K562 (cell line): Measurements from ENCODE around the gene MAEL. TPM values are rescaled to one million over a fixed set of nuclear protein-coding genes. Genes with fewer than 3 reads are reported as not detected.

ENCODE experiments used
- ATAC-seq: fragments of 200-7000 bp; cut with Tn5 transposase; 3 replicates; pipeline ENCODE4 v1.9.1; 2020; ENCODE audit warnings: moderate library complexity
- BruUV-seq: library from RNA; stranded (reverse); fragments of 400-500 nt; replicated peaks from 2 replicates; lab custom pipeline; 2021; lab: Mats Ljungman, UMichigan
- CTCF ChIA-PET: fragments of 300-600 bp; formaldehyde crosslinking; extraction: SDS; loops from one replicate; lab custom pipeline; 2021; ENCODE audit warnings: low intra/inter-chr PET ratio; lab: Yijun Ruan, JAX
- POLR2A ChIA-PET: fragments of 300-600, 350-650 bp; sonication (Branson Sonifier 250); formaldehyde crosslinking; extraction: SDS; loops from one replicate; lab custom pipeline; 2021; ENCODE audit warnings: antibody characterized with exemption, inconsistent platforms; lab: Yijun Ruan, JAX
- DNase-seq, 4 experiments: peaks; one replicate each; pipeline versions ENCODE4 v3.0.0 to v3.0.0-alpha.2; 2011 to 2018; ENCODE audit warnings: low spot score in 3 of 4, mixed read lengths in 3 of 4; ENCODE audit errors: extremely low read depth in 1 of 4
- FAIRE-seq: peaks from 2 replicates; lab custom pipeline; 2011; peaks lifted over from hg19 to GRCh38; lab: Jason Lieb, UNC
- H2AFZ ChIP-seq: 2 replicates; pipeline ENCODE4 v1.6.0; 2011; ENCODE audit warnings: low read depth, low read length, control low read depth, inconsistent platforms
- H3K27ac ChIP-seq: fragments of 200-600 bp; 3 replicates; pipeline ENCODE4 v1.8.0; 2011; ENCODE audit warnings: low read depth, mild to moderate bottlenecking, control low read depth, inconsistent platforms, low read length, moderate library complexity, mixed read lengths; ENCODE audit errors: extremely low read depth
- H3K27me3 ChIP-seq, 2 experiments: fragments of 300-600 bp in 1 of 2; 2 replicates in 1 of 2; 3 replicates in 1 of 2; pipeline versions ENCODE4 v1.6.0 to v1.8.0; 2011; ENCODE audit warnings: inconsistent platforms in 2 of 2, low read length in 2 of 2, mild to moderate bottlenecking in 1 of 2, mixed read lengths in 1 of 2, moderate library complexity in 1 of 2; ENCODE audit not compliant: control insufficient read depth in 2 of 2, insufficient read depth in 2 of 2
- H3K36me3 ChIP-seq: fragments of 300-600 bp; 3 replicates; pipeline ENCODE4 v1.8.0; 2011; ENCODE audit warnings: mild to moderate bottlenecking, low read length, inconsistent platforms; ENCODE audit not compliant: control insufficient read depth, insufficient read depth
- H3K4me1 ChIP-seq, 2 experiments: fragments of 200-600 bp in 1 of 2; replicated peaks in 1 of 2; 2 replicates in 1 of 2; 3 replicates in 1 of 2; pipeline versions ENCODE4 v1.5.1 to v1.8.0; 2011; ENCODE audit warnings: inconsistent platforms in 2 of 2, low read length in 2 of 2, mild to moderate bottlenecking in 1 of 2, mixed read lengths in 1 of 2, moderate library complexity in 1 of 2; ENCODE audit not compliant: control insufficient read depth in 2 of 2, insufficient read depth in 2 of 2
- H3K4me2 ChIP-seq: 2 replicates; pipeline ENCODE4 v1.6.1; 2011; ENCODE audit warnings: low read length, control low read depth, inconsistent platforms, mixed read lengths; ENCODE audit not compliant: insufficient read depth
- H3K4me3 ChIP-seq: fragments of 200-600 bp; sonication (generic), shearing (Covaris generic); 2 replicates; pipeline ENCODE4 v1.5.1; 2016; ENCODE audit warnings: control low read depth, inconsistent platforms
- H3K79me2 ChIP-seq: fragments of 200-600 bp; 3 replicates; pipeline ENCODE4 v1.8.0; 2011; ENCODE audit warnings: low read length, inconsistent platforms; ENCODE audit not compliant: control insufficient read depth, insufficient read depth
- H3K9ac ChIP-seq, 2 experiments: 2 replicates each; pipeline versions ENCODE4 v1.6.0 to v1.6.1; 2011; ENCODE audit warnings: low read depth in 2 of 2, low read length in 2 of 2, control low read depth in 1 of 2, inconsistent platforms in 1 of 2, mild to moderate bottlenecking in 1 of 2, mixed read lengths in 1 of 2; ENCODE audit not compliant: insufficient read depth in 1 of 2
- H3K9me1 ChIP-seq: one replicate; pipeline ENCODE4 v1.6.0; 2011; ENCODE audit warnings: inconsistent platforms, mild to moderate bottlenecking, low read length, moderate library complexity; ENCODE audit not compliant: control insufficient read depth, insufficient read depth
- H3K9me3 ChIP-seq: replicated peaks from 2 replicates; pipeline ENCODE4 v1.5.1; 2011; ENCODE audit warnings: low read depth, low read length, inconsistent platforms; ENCODE audit not compliant: control insufficient read depth, insufficient read depth
- H4K20me1 ChIP-seq: replicated peaks from 2 replicates; pipeline ENCODE4 v1.6.1; 2011; ENCODE audit warnings: low read length, inconsistent platforms, mixed read lengths; ENCODE audit not compliant: control insufficient read depth, insufficient read depth
- AFF1 ChIP-seq, 2 experiments: fragments of 450-650 bp; IDR thresholded peaks; 2 replicates each; pipeline ENCODE4 v1.6.1; 2018; ENCODE audit warnings: mild to moderate bottlenecking in 2 of 2, low read depth in 1 of 2; ENCODE audit not compliant: partially characterized antibody in 2 of 2
- ARID3A ChIP-seq: IDR thresholded peaks from 2 replicates; pipeline ENCODE4 v1.6.1; 2012; ENCODE audit warnings: low read depth, low read length, improper control_type of control experiment, borderline replicate concordance
- C11orf30 ChIP-seq: fragments of 450-650 bp; IDR thresholded peaks from 2 replicates; pipeline ENCODE4 v1.6.1; 2016; ENCODE audit warnings: low read depth, mild to moderate bottlenecking
- COPS2 ChIP-seq: fragments of 450-650 bp; conservative IDR thresholded peaks from 2 replicates; pipeline ENCODE4 v1.6.1; 2016; ENCODE audit warnings: mild to moderate bottlenecking, moderate library complexity
- HMGXB4 ChIP-seq: sonication (generic); formaldehyde crosslinking; IDR thresholded peaks from 2 replicates; pipeline ENCODE4 v1.8.1; 2023; ENCODE audit warnings: mild to moderate bottlenecking, missing genetic modification reagents
- RAD21 ChIP-seq, 2 experiments: fragments of 250-450 bp in 1 of 2; fragments of 450-650 bp in 1 of 2; sonication (Bioruptor Pico) in 1 of 2; formaldehyde crosslinking in 1 of 2; IDR thresholded peaks in 1 of 2; conservative IDR thresholded peaks in 1 of 2; 2 replicates each; pipeline versions ENCODE4 v1.4.0 to v1.8.0; 2020 to 2022; ENCODE audit warnings: mild to moderate bottlenecking in 2 of 2, moderate library complexity in 1 of 2
- TEAD2 ChIP-seq: fragments of 450-650 bp; IDR thresholded peaks from 2 replicates; pipeline ENCODE4 v1.6.1; 2016; ENCODE audit warnings: missing genetic modification characterization, control low read depth, missing compliant biosample characterization
- ZNF277 ChIP-seq: fragments of 250-450 bp; sonication (Bioruptor Pico); IDR thresholded peaks from 2 replicates; pipeline ENCODE4 v1.8.0; 2022; ENCODE audit warnings: inconsistent platforms, mild to moderate bottlenecking, moderate library complexity, borderline replicate concordance
- ZNF282 ChIP-seq: sonication (generic); formaldehyde crosslinking; IDR thresholded peaks from 2 replicates; pipeline ENCODE4 v1.8.1; 2023; ENCODE audit warnings: missing genetic modification reagents
- WGBS: fragments of 100-300 bp; shearing (Covaris generic); methylation state at CpG from one replicate; pipeline ENCODE4 v1.1.6; 2016; ENCODE audit warnings: low coverage, mixed read lengths; ENCODE audit not compliant: insufficient coverage; ENCODE audit errors: missing lambda C conversion rate; 5-methylcytosine and 5-hydroxymethylcytosine counted together
- in situ Hi-C: fragments of 300-500 bp; cut with MboI; formaldehyde crosslinking; loops from 4 replicates; pipeline ENCODE4 v1.15.0; 2018; ENCODE audit warnings: inconsistent platforms, mixed read lengths
- intact Hi-C: fragments of 100-400 bp; cut with micrococcal nuclease; formaldehyde crosslinking; loops from 2 replicates; pipeline ENCODE4 v1.14.2; 2022
- polyA plus RNA-seq, 8 experiments: library from polyadenylated mRNA; depleted of rRNA in 4 of 8; stranded (reverse) in 5 of 8; unstranded in 3 of 8; fragments of >200 nt; fragmentation: Nextera tagmentation in 2 of 8; fragmentation: Illumina TruSeq in 1 of 8; extraction: Ambion mirVana in 2 of 8; extraction: Trizol in 1 of 8; gene quantifications; 2 replicates each; pipeline versions ENCODE4 v1.2.1 to v1.2.3, GENCODE V29; 2011 to 2014; ENCODE audit warnings: inconsistent platforms in 1 of 8, missing spikeins in 1 of 8
- total RNA-seq, 7 experiments: library from RNA; depleted of rRNA in 6 of 7; stranded (reverse); fragments of >200 nt in 6 of 7; fragmentation: Illumina TruSeq in 2 of 7; extraction: Trizol in 2 of 7; gene quantifications; 2 replicates each; pipeline versions ENCODE4 v1.2.1 to v1.2.3, GENCODE V29; 2011 to 2021; ENCODE audit warnings: low replicate concordance in 1 of 7

MAEL gene
- total and polyA plus RNA-seq, 9 of the 15 experiments (the other 6 are each of a cell fraction or from before 2014, with no cell fraction given), result 0.11 to 1.9 (median 0.75) TPM

- Histone ChIP-seq H3K27me3 (peaks cover 13 to 30% of the 10 kb centered on the region in 2 experiments; a peak in 4 of 5 replicates), H3K4me2 (no peak overlapping the region), H3K36me3 (no peaks in the 10 kb centered on the region), H3K79me2 (no peaks in the 10 kb centered on the region), H3K9me3 (no peaks in the 10 kb centered on the region), H4K20me1 (no peaks in the 10 kb centered on the region; the same call in 1 of the 2 replicates), H2AFZ (no peak overlapping the region), H3K27ac (no peak overlapping the region), H3K4me1 (peaks cover 4 to 10% of the 10 kb centered on the region in 2 experiments; a peak in 3 of 5 replicates), H3K9me1 (no peaks in the 10 kb centered on the region), H3K4me3 (no peak overlapping the region), H3K9ac (no peak overlapping the region)
- ChIA-PET POLR2A (interaction anchor here (0.6 to 3.7 kb wide), 3 partner anchors 10 to 256 kb away, joined by 3 to 11 read pairs (median 3); no protein-coding TSS in a partner anchor), CTCF (interaction anchor here (0.9 to 3.8 kb wide), 3 partner anchors 149 to 481 kb away, joined by 4 to 32 read pairs (median 4); no protein-coding TSS in a partner anchor)
- no peak for FAIRE-seq
- peak; percentile 17; the same call in 1 of the 3 replicates for ATAC-seq
- 20% methylated on average over 10 of the region's 10 CpGs for WGBS
- intact Hi-C loops, result no loop called here
- in situ Hi-C loops, result loop anchor here (10.0 kb wide), 1 partner anchor 634 kb away; no protein-coding TSS in a partner anchor
- BruUV-seq, result no TSS peak
- DNase-seq, result peak in 2 of 4 experiments; percentile 26 to 32
- no peak for TF ChIP-seq HMGXB4 (CRISPR knock-in tag)
- TF ChIP-seq ARID3A, result no peak
- no peak for TF ChIP-seq AFF1 (IDR thresholded peaks at IDR 0.05; ENCODE audit: low read depth in 1 of 2, partially characterized antibody in 2 of 2)
- no peak for TF ChIP-seq COPS2
- TF ChIP-seq TEAD2 (tag), result no peak
- no peak for TF ChIP-seq ZNF282 (CRISPR knock-in tag)
- TF ChIP-seq ZNF277 (CRISPR knock-in tag), result no peak
- TF ChIP-seq C11orf30, result 0 out of 2 replicates have a peak, but pooled peaks have one; percentile 30
- TF ChIP-seq RAD21 (CRISPR knock-in tag; conservative IDR thresholded peaks at IDR 0.05 in 1 of 2, IDR thresholded peaks at IDR 0.05 in 1 of 2), result peak in 1 of 2 experiments; percentile 16; a peak in 1 of 4 replicates
These were observed 71.3 kb downstream of the MAEL start for GRCh38 chr1:167060141-167061072.
